B cell (primary cell): ENCODE measurements around the gene STPG1. TPM values are rescaled to one million over a fixed set of nuclear protein-coding genes. Genes with fewer than 3 reads are reported as not detected.

Experiments
- ATAC-seq: fragments of 200-7000 bp; cut with Tn5 transposase; one replicate; pipeline ENCODE4 v1.10.0; 2021; ENCODE audit warnings: low read depth, mild to moderate bottlenecking, moderate number of reproducible peaks, moderate library complexity
- CTCF ChIA-PET: fragments of 350-600 bp; sonication (Branson Sonifier 250); formaldehyde crosslinking; loops from one replicate; lab custom pipeline; 2021; ENCODE audit warnings: antibody characterized with exemption, inconsistent platforms; lab: Charles Lee
- POLR2A ChIA-PET: fragments of 350-600 bp; sonication (Branson Sonifier 250); formaldehyde crosslinking; loops from one replicate; lab custom pipeline; 2021; ENCODE audit warnings: antibody characterized with exemption; lab: Charles Lee
- DNase-seq: peaks from one replicate; pipeline ENCODE4 v3.0.0; 2013
- H2AFZ ChIP-seq: 2 replicates; pipeline ENCODE4 v1.6.1; 2012; ENCODE audit warnings: mild to moderate bottlenecking, low read depth, low read length; ENCODE audit not compliant: insufficient read depth, poor library complexity, severe bottlenecking
- H3K27ac ChIP-seq, 2 donors: 1 replicate in 1 of 2; 2 replicates in 1 of 2; pipeline ENCODE4 v1.5.1; 2012 to 2013; ENCODE audit warnings: low read length in 2 of 2, mild to moderate bottlenecking in 2 of 2, moderate library complexity in 1 of 2
- H3K27me3 ChIP-seq, 4 experiments: fragments of 200-600 bp in 1 of 4; sonication (generic) in 1 of 4; replicated peaks in 1 of 4; 1 replicate in 2 of 4; 2 replicates in 2 of 4; pipeline versions ENCODE4 v1.6.1 to v1.7.0; 2013 to 2016; ENCODE audit warnings: low read length in 3 of 4, mild to moderate bottlenecking in 2 of 4, mixed read lengths in 1 of 4, moderate library complexity in 1 of 4; ENCODE audit not compliant: insufficient read depth in 4 of 4, control insufficient read depth in 3 of 4; ENCODE audit errors: control extremely low read depth in 1 of 4
- H3K36me3 ChIP-seq, 2 experiments: replicated peaks in 1 of 2; 1 replicate in 1 of 2; 2 replicates in 1 of 2; pipeline versions ENCODE4 v1.6.1 to v1.7.1; 2013; ENCODE audit warnings: low read length in 1 of 2; ENCODE audit not compliant: insufficient read depth in 2 of 2, control insufficient read depth in 1 of 2; ENCODE audit errors: control extremely low read depth in 1 of 2, extremely low read depth in 1 of 2
- H3K4me1 ChIP-seq, 2 donors: fragments of 200-600 bp in 1 of 2; sonication (generic) in 1 of 2; 1 replicate in 1 of 2; 2 replicates in 1 of 2; pipeline versions ENCODE4 v1.5.1 to v1.6.1; 2013 to 2017; ENCODE audit warnings: low read length in 2 of 2; ENCODE audit not compliant: control insufficient read depth in 2 of 2, insufficient read depth in 2 of 2
- H3K4me2 ChIP-seq: replicated peaks from 2 replicates; pipeline ENCODE3; 2012; ENCODE audit warnings: mild to moderate bottlenecking, low read depth, low read length; ENCODE audit not compliant: poor library complexity, severe bottlenecking
- H3K4me3 ChIP-seq, 5 experiments: fragments of 200-600 bp in 1 of 5; sonication (generic) in 1 of 5; 1 replicate in 3 of 5; 2 replicates in 2 of 5; pipeline versions ENCODE4 v1.5.1 to v1.7.0; 2011 to 2016; ENCODE audit warnings: low read length in 4 of 5, mild to moderate bottlenecking in 4 of 5, low read depth in 2 of 5, control low read depth in 1 of 5, moderate library complexity in 1 of 5; ENCODE audit not compliant: insufficient read depth in 1 of 5; ENCODE audit errors: control extremely low read depth in 1 of 5, extremely low read depth in 1 of 5
- H3K79me2 ChIP-seq: fragments of 200-600 bp; sonication (generic); one replicate; pipeline ENCODE4 v1.6.0; 2016; ENCODE audit warnings: low read length; ENCODE audit not compliant: control insufficient read depth, insufficient read depth
- H3K9ac ChIP-seq: fragments of 200-600 bp; sonication (generic); 2 replicates; pipeline ENCODE4 v1.6.1; 2017; ENCODE audit warnings: mild to moderate bottlenecking, low read length, moderate library complexity
- H3K9me3 ChIP-seq, 3 donors: one replicate each; pipeline versions ENCODE4 v1.6.1 to v1.7.1; 2013; ENCODE audit warnings: low read length in 2 of 3; ENCODE audit not compliant: control insufficient read depth in 2 of 3, insufficient read depth in 1 of 3; ENCODE audit errors: control extremely low read depth in 1 of 3
- H4K20me1 ChIP-seq: 2 replicates; pipeline ENCODE4 v1.6.0; 2012; ENCODE audit warnings: mild to moderate bottlenecking, low read length; ENCODE audit not compliant: insufficient read depth, control insufficient read depth, poor library complexity, severe bottlenecking
- H3K27ac Mint-ChIP-seq: one replicate; pipeline ENCODE4 v1.8.0; 2021; ENCODE audit warnings: mixed read lengths
- H3K27me3 Mint-ChIP-seq: one replicate; pipeline ENCODE4 v1.8.0; 2021; ENCODE audit warnings: mixed read lengths
- H3K4me1 Mint-ChIP-seq: one replicate; pipeline ENCODE4 v1.8.0; 2021; ENCODE audit warnings: mixed read lengths
- H3K4me3 Mint-ChIP-seq: one replicate; pipeline ENCODE4 v1.8.0; 2021; ENCODE audit warnings: mixed read lengths
- H3K9me3 Mint-ChIP-seq: one replicate; pipeline ENCODE4 v1.8.0; 2022; ENCODE audit warnings: mixed read lengths; ENCODE audit not compliant: insufficient read depth
- EZH2 ChIP-seq: IDR thresholded peaks from 2 replicates; pipeline ENCODE4 v1.6.1; 2012; ENCODE audit warnings: borderline replicate concordance, low read depth, mild to moderate bottlenecking, moderate library complexity, low read length; ENCODE audit not compliant: insufficient read depth, poor library complexity, severe bottlenecking
- WGBS: methylation state at CpG from one replicate; pipeline ENCODE4 v1.1.5; 2013; ENCODE audit warnings: missing lambda C conversion rate; ENCODE audit not compliant: insufficient coverage; 5-methylcytosine and 5-hydroxymethylcytosine counted together
- intact Hi-C: fragments of 100-400 bp; cut with micrococcal nuclease; formaldehyde crosslinking; loops from one replicate; pipeline ENCODE4 v1.10.0; 2022
- polyA plus RNA-seq: library from polyadenylated mRNA; depleted of rRNA; stranded (reverse); fragments of >200 nt; gene quantifications from 2 replicates; pipeline ENCODE4 v1.2.3, GENCODE V29; 2012
- total RNA-seq, 2 donors: library from RNA; stranded (reverse); fragments of 120-200 nt in 1 of 2; gene quantifications; 1 replicate in 1 of 2; 2 replicates in 1 of 2; pipeline versions ENCODE4 v1.2.3 to v1.2.4, GENCODE V29; 2013 to 2022
- TF ChIP-seq, protein P1 (sequence below): fragments of 200-600 bp; IDR thresholded peaks from one replicate; pipeline ENCODE4 v1.8.0; 2022; ENCODE audit warnings: antibody characterized with exemption, mild to moderate bottlenecking

STPG1 gene
- total and polyA plus RNA-seq, 2 donors (not counting 1 experiment from before 2014, with no cell fraction given), result 4.6 to 6.1 TPM

- H3K9me3 ChIP-seq, result no peaks in the 10 kb centered on the region
- Mint-ChIP-seq H3K9me3 (no peaks in the 10 kb centered on the region), H3K27ac (peak within 1 kb of the TSS; percentile 84), H3K4me1 (peaks cover 49% of the 10 kb centered on the region), H3K27me3 (no peaks in the 10 kb centered on the region), H3K4me3 (peak within 1 kb of the TSS; percentile 92)
- H3K27me3 ChIP-seq, result no peaks in the 10 kb centered on the region
- H3K27ac ChIP-seq, result peak within 1 kb of the TSS; percentile 37 to 55
- peak within 1 kb of the TSS; percentile 92 for H2AFZ ChIP-seq
- ChIA-PET CTCF (interaction anchor here (0.6 to 9.4 kb wide), 42 partner anchors 9 to 1480 kb away, joined by 3 to 133 read pairs (median 5); partner anchors contain the start of gene RCAN3), POLR2A (interaction anchor here (0.7 to 1.3 kb wide), 3 partner anchors 22 to 226 kb away, joined by 3 to 5 read pairs (median 3); no protein-coding TSS in a partner anchor)
- peaks cover 0 to 18% of the 10 kb centered on the region in 2 experiments for H3K36me3 ChIP-seq
- TF ChIP-seq, protein P1, sequence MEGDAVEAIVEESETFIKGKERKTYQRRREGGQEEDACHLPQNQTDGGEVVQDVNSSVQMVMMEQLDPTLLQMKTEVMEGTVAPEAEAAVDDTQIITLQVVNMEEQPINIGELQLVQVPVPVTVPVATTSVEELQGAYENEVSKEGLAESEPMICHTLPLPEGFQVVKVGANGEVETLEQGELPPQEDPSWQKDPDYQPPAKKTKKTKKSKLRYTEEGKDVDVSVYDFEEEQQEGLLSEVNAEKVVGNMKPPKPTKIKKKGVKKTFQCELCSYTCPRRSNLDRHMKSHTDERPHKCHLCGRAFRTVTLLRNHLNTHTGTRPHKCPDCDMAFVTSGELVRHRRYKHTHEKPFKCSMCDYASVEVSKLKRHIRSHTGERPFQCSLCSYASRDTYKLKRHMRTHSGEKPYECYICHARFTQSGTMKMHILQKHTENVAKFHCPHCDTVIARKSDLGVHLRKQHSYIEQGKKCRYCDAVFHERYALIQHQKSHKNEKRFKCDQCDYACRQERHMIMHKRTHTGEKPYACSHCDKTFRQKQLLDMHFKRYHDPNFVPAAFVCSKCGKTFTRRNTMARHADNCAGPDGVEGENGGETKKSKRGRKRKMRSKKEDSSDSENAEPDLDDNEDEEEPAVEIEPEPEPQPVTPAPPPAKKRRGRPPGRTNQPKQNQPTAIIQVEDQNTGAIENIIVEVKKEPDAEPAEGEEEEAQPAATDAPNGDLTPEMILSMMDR, result peak; percentile 89
- TF ChIP-seq EZH2, result no peak
- intact Hi-C loops, result loop anchor here (1.0 to 10.0 kb wide), 8 partner anchors 23 to 721 kb away; partner anchors contain the start of genes RCAN3, RPL11, RUNX3 and SRRM1
- peaks cover 26 to 36% of the 10 kb centered on the region in 2 donors for H3K4me1 ChIP-seq
- ATAC-seq, result peak; percentile 91
- DNase-seq, result peak; percentile 98
- peak within 1 kb of the TSS; percentile 88 for H3K9ac ChIP-seq
- peaks cover 60% of the 10 kb centered on the region for H3K79me2 ChIP-seq
- H3K4me3 ChIP-seq, result peak within 1 kb of the TSS; percentile 79 to 94 (median 86)
- WGBS, result 2% methylated on average over 25 of the region's 28 CpGs
- peak within 1 kb of the TSS; percentile 88 for H3K4me2 ChIP-seq
- H4K20me1 ChIP-seq, result peaks cover 34% of the 10 kb centered on the region
These were observed 1.8 kb upstream of the STPG1 start, which contains the start of gene NIPAL3 for GRCh38 chr1:24415334-24415909. Gene NIPAL3, plus strand, starts transcription at chr1:24415802. Its CDS starts 3,746 bp downstream, at chr1:24419548.
